GM21447 (cell line): ENCODE data around the gene SCRN3.
A peak's percentile ranks its signal among the peaks of the same experiment; 100 is the strongest.
"Not testable (repeated sequence)": the region's sequence is repeated elsewhere in the genome, so short reads cannot be mapped to it uniquely, and the experiment has no call there.

Source experiments
- ATAC-seq: cut with Tn5 transposase; IDR thresholded peaks from one replicate; pipeline ENCODE4 v1.9.1; 2021; ENCODE audit not compliant: unreplicated experiment

SCRN3 gene

GRCh38 chr2:174395284-174395968, at the start of gene SCRN3:
Gene SCRN3 (plus strand): TSS chr2:174395730. CDS start chr2:174398284, 2,554 bp downstream.
- ATAC-seq, result peak; percentile 97

- ATAC-seq, result no peak
Observed at GRCh38 chr2:174350018-174350417, 45.5 kb upstream of the SCRN3 start.

GRCh38 chr2:174350593-174351181, 44.8 kb upstream of the SCRN3 start:
- no peak for ATAC-seq

GRCh38 chr2:174353004-174353403, 42.5 kb upstream of the SCRN3 start:
- no peak for ATAC-seq

GRCh38 chr2:174356347-174356746, 39.2 kb upstream of the SCRN3 start:
- no peak for ATAC-seq

- not testable (repeated sequence) for ATAC-seq
Observed at GRCh38 chr2:174359663-174360062, 35.9 kb upstream of the SCRN3 start.

- ATAC-seq, result no peak
Observed at GRCh38 chr2:174362949-174363348, 32.6 kb upstream of the SCRN3 start.

GRCh38 chr2:174363492-174364225, 31.9 kb upstream of the SCRN3 start:
- ATAC-seq, result not testable (repeated sequence)

- ATAC-seq, result no peak
Observed at GRCh38 chr2:174364628-174365027, 30.9 kb upstream of the SCRN3 start.

- no peak for ATAC-seq
Observed at GRCh38 chr2:174365571-174365970, 30.0 kb upstream of the SCRN3 start.

- ATAC-seq, result no peak
Observed at GRCh38 chr2:174368691-174369090, 26.8 kb upstream of the SCRN3 start.

- no peak for ATAC-seq
Observed at GRCh38 chr2:174376967-174377366, 18.6 kb upstream of the SCRN3 start.

- ATAC-seq, result no peak
Observed at GRCh38 chr2:174383796-174384195, 11.7 kb upstream of the SCRN3 start.

GRCh38 chr2:174385201-174385600, 10.3 kb upstream of the SCRN3 start:
- no peak for ATAC-seq

- not testable (repeated sequence) for ATAC-seq
Observed at GRCh38 chr2:174388706-174389105, 6.8 kb upstream of the SCRN3 start.

- ATAC-seq, result no peak
Observed at GRCh38 chr2:174389542-174389941, 6.0 kb upstream of the SCRN3 start.

GRCh38 chr2:174390303-174390702, 5.2 kb upstream of the SCRN3 start:
- not testable (repeated sequence) for ATAC-seq

GRCh38 chr2:174392706-174393105, 2.8 kb upstream of the SCRN3 start:
- ATAC-seq, result no peak

GRCh38 chr2:174395969-174396630, 570 bp downstream of the SCRN3 start:
- peak; percentile 23 for ATAC-seq

GRCh38 chr2:174397773-174398172, 2.2 kb downstream of the SCRN3 start:
- ATAC-seq, result no peak

GRCh38 chr2:174399171-174399570, 3.6 kb downstream of the SCRN3 start:
- ATAC-seq, result no peak

GRCh38 chr2:174400853-174401252, 5.3 kb downstream of the SCRN3 start:
- no peak for ATAC-seq
